NCI-H187 treated with DMSO at 0.1 percent for 48 hours (cell line): ENCODE data around the gene RASAL1.

Experiments
- DNase-seq: peaks from one replicate; lab custom pipeline; 2025; lab: John Stamatoyannopoulos, UW

The RASAL1 gene

GRCh38 chr12:113058553-113058952, 77.0 kb downstream of the RASAL1 start:
- no peak for DNase-seq

GRCh38 chr12:113057565-113058485, 77.7 kb downstream of the RASAL1 start:
- DNase-seq: no peak

- no peak for DNase-seq
Measured at GRCh38 chr12:113056631-113057488, 78.7 kb downstream of the RASAL1 start, which contains the start of gene DTX1. Gene DTX1 (plus strand): TSS chr12:113056730. CDS start chr12:113058193, 1,463 bp downstream.

- DNase-seq: no peak
Measured at GRCh38 chr12:113056381-113056630, 79.3 kb downstream of the RASAL1 start.

GRCh38 chr12:113055594-113056380, 79.8 kb downstream of the RASAL1 start:
- no peak for DNase-seq

- no peak for DNase-seq
Measured at GRCh38 chr12:113054948-113055486, 80.5 kb downstream of the RASAL1 start.

- no peak for DNase-seq
Measured at GRCh38 chr12:113052326-113052725, 83.2 kb downstream of the RASAL1 start.

- DNase-seq: no peak
Measured at GRCh38 chr12:113051759-113052158, 83.8 kb downstream of the RASAL1 start.

GRCh38 chr12:113050795-113051194, 84.8 kb downstream of the RASAL1 start:
- DNase-seq: no peak

GRCh38 chr12:113049976-113050742, 85.4 kb downstream of the RASAL1 start:
- no peak for DNase-seq
